A673 (cell line): ENCODE data around the gene SLU7.

Source experiments
- CTCF ChIP-seq: fragments of 300-800, 200-600 bp; sonication (generic); conservative IDR thresholded peaks from 2 replicates; pipeline ENCODE4 v1.5.1; 2017; ENCODE audit warnings: low read depth, mild to moderate bottlenecking, antibody characterized with exemption, low read length, moderate library complexity, mixed read lengths
- EZH2 ChIP-seq: fragments of 200-600 bp; sonication (generic); IDR thresholded peaks from 2 replicates; pipeline ENCODE4 v1.6.1; 2017; ENCODE audit warnings: borderline replicate concordance, low read depth, mild to moderate bottlenecking, mixed read lengths, antibody characterized with exemption, low read length; ENCODE audit not compliant: poor library complexity, severe bottlenecking

DNA sequence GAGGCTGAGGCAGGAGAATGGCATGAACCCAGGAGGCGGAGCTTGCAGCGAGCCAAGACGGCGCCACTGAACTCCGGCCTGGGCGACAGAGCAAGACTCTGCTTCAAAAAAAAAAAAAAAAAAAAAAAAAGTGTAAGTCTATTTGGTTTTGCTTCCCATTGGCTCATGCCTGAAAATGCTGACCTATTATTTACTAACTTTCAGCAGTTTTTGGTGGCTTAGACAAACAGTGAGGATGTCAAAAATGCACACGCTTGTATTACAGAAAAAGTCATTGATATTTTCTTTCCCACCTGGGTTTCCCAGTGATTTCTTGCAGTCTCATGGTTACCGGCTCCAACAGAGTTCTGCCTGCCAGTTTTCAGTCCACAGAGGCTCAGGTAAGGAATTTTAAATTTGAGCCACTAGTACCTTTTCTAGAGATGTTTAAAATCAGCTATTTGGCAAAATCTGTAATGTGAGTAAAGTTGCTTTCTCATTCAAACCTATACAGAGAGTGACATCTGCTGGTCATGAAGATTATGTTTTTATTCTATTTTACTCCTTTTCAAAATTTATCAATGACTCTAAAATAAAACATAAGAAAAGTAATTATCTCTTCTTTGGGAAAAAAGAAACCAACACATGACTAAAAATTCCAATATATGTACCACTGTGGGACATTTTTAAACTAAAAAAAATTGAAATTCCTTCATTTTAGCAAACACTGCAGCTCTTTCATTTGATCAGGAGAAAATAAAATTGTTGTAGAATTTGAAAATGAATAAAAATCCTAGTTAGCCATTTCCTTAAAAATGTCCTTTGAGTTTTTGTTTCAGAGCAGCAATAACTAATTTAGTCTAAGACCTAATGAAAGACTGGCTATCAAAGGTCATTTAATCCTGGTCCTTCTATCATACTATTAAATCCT is 27.8 kb downstream of the SLU7 start:
- TF ChIP-seq CTCF, result peak; percentile 63
- no peak for TF ChIP-seq EZH2
